ENCODE measurements around the gene KCNIP1.

DNA sequence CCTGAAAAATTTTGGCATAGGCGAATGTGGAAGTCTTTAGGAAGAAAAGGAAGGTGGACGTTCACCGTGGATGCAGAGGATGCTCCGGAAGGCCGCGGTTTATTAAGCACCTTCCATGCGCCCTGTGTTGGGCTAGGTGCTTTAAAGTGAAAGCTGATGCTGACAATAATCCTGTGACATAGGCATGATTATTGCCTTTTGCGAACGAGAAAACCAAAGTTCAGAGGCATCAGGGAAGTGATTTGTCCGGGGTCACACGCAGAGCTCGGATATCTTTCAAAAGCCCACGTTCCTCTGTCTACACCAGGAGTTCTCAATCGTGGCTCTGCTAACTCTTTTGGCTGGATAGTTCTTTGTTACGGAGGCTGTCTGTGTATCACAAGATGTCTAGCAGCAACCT, 267.7 kb downstream of the KCNIP1 start:
- TF ChIP-seq, protein P1, sequence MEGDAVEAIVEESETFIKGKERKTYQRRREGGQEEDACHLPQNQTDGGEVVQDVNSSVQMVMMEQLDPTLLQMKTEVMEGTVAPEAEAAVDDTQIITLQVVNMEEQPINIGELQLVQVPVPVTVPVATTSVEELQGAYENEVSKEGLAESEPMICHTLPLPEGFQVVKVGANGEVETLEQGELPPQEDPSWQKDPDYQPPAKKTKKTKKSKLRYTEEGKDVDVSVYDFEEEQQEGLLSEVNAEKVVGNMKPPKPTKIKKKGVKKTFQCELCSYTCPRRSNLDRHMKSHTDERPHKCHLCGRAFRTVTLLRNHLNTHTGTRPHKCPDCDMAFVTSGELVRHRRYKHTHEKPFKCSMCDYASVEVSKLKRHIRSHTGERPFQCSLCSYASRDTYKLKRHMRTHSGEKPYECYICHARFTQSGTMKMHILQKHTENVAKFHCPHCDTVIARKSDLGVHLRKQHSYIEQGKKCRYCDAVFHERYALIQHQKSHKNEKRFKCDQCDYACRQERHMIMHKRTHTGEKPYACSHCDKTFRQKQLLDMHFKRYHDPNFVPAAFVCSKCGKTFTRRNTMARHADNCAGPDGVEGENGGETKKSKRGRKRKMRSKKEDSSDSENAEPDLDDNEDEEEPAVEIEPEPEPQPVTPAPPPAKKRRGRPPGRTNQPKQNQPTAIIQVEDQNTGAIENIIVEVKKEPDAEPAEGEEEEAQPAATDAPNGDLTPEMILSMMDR (IDR thresholded peaks at IDR 0.05): no peak
- no peak for TF ChIP-seq ZBTB33 (IDR thresholded peaks at IDR 0.05; ENCODE audit: borderline replicate concordance, low read depth)
- TF ChIP-seq NRF1 (IDR thresholded peaks at IDR 0.05; ENCODE audit: low read depth, low read length): no peak
- TF ChIP-seq EP300 (IDR thresholded peaks at IDR 0.05; ENCODE audit: borderline replicate concordance in 1 of 2, low read depth in 1 of 2, low read length in 1 of 2): no peak
- TF ChIP-seq TCF12 (IDR thresholded peaks at IDR 0.05): no peak
- no peak for TF ChIP-seq JUND (IDR thresholded peaks at IDR 0.05)

Measured in SK-N-SH (cell line).